ENCODE data around the gene FOXP1. TPM values are rescaled to one million over a fixed set of nuclear protein-coding genes. Genes with fewer than 3 reads are reported as not detected.

FOXP1 gene
- total RNA-seq, 4 donors from 2014 or later = 103 to 173 (median 140) TPM

DNA sequence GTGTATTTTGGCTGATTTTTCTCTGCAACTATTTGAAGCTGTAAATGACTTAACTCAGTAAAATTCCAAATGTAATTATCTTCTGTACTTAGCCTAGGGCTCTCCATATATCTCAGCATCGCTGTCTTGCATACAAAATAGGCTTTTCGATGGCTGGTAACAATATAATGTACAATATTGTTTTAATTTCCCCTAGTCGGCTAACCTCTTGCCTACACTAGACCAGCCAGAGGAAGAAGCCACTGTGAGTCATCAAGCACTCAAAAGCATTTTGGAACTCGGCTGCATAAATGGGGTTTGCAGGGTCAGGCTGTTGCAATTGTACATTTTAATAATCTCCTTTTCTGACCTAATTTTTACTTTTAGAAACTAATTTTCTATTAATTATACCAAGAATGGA is 583.8 kb downstream of the FOXP1 start:
- no peaks in the 10 kb centered on the region for H3K9me3 ChIP-seq
- no peak overlapping the region for H3K27ac ChIP-seq
- TF ChIP-seq POLR2A (IDR thresholded peaks at IDR 0.05) (no peak), CTCF (IDR thresholded peaks at IDR 0.05) (no peak)
- H3K4me1 ChIP-seq = no peaks in the 10 kb centered on the region
- no peak overlapping the region for H3K4me3 ChIP-seq
- no peak for DNase-seq
- no peaks in the 10 kb centered on the region for H3K27me3 ChIP-seq
- H3K36me3 ChIP-seq = peaks cover 0 to 23% (median 0%) of the 10 kb centered on the region in 3 donors

DNA sequence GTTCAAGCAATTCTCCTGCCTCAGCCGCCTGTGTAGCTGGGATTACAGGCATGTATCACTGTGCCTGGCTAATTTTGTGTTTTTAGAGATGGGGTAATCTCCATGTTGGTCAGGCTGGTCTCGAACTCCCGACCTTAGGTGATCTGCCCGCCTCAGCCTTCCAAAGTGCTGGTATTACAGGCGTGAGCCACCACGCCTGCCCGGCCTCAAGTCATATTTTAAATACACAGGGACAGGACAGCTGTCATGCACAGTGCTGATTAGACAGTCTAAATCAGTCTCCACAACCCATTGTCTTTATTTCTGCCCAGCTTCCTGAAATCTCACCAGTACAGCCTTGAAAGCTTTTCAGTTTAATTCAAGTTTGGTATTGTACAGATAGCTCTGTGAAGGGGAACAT is 587.4 kb downstream of the FOXP1 start:
- H3K27ac ChIP-seq = no peak overlapping the region
- no peaks in the 10 kb centered on the region for H3K27me3 ChIP-seq
- peaks cover 0 to 39% (median 0%) of the 10 kb centered on the region in 3 donors for H3K36me3 ChIP-seq
- no peaks in the 10 kb centered on the region for H3K4me1 ChIP-seq
- TF ChIP-seq CTCF (IDR thresholded peaks at IDR 0.05) (no peak), POLR2A (IDR thresholded peaks at IDR 0.05) (no peak)
- H3K9me3 ChIP-seq = no peaks in the 10 kb centered on the region
- no peak overlapping the region for H3K4me3 ChIP-seq
- DNase-seq = no peak

GRCh38 chr3:70994644-70995043 is 588.9 kb downstream of the FOXP1 start:
- Histone ChIP-seq H3K4me3 (no peak overlapping the region), H3K9me3 (no peaks in the 10 kb centered on the region), H3K36me3 (peaks cover 0 to 26% (median 0%) of the 10 kb centered on the region in 3 donors), H3K27ac (no peak overlapping the region), H3K27me3 (no peaks in the 10 kb centered on the region), H3K4me1 (no peaks in the 10 kb centered on the region)
- DNase-seq = no peak
- TF ChIP-seq CTCF (IDR thresholded peaks at IDR 0.05) = no peak
- TF ChIP-seq POLR2A (IDR thresholded peaks at IDR 0.05) = no peak

- H3K9me3 ChIP-seq = no peaks in the 10 kb centered on the region
- H3K4me3 ChIP-seq = no peak overlapping the region
- no peak for DNase-seq
- H3K27ac ChIP-seq = no peak overlapping the region
- peaks cover 0 to 23% (median 0%) of the 10 kb centered on the region in 3 donors for H3K36me3 ChIP-seq
- no peaks in the 10 kb centered on the region for H3K4me1 ChIP-seq
- TF ChIP-seq POLR2A (IDR thresholded peaks at IDR 0.05) (no peak), CTCF (IDR thresholded peaks at IDR 0.05) (no peak)
- no peaks in the 10 kb centered on the region for H3K27me3 ChIP-seq
Measured at GRCh38 chr3:70992562-70993204, 590.8 kb downstream of the FOXP1 start.

DNA sequence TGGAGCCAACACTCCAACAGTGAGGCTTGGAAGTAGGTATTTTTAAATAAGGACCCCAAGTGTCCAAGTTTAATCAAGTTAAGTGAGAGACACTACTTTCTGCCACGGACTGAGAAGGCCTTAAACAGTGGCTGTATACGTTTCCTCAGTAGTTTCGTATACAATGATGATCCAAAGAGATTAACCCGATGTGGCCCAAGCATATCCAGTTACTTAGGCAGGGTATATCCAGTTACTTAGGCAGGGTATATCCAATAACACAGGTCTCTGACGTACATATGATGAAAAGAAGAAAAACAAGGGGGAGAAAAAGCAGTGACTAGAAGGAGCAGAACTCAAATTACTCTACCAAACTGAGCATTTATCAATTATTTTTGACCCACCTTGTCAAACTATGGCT is 591.4 kb downstream of the FOXP1 start:
- DNase-seq = no peak
- Histone ChIP-seq H3K9me3 (no peaks in the 10 kb centered on the region), H3K27ac (no peak overlapping the region), H3K4me3 (no peak overlapping the region), H3K4me1 (no peaks in the 10 kb centered on the region), H3K27me3 (no peaks in the 10 kb centered on the region), H3K36me3 (peaks cover 0 to 29% (median 0%) of the 10 kb centered on the region in 3 donors)
- TF ChIP-seq CTCF (IDR thresholded peaks at IDR 0.05) (no peak), POLR2A (IDR thresholded peaks at IDR 0.05) (no peak)
